ENCODE results near the gene TSFM.

TSFM gene

GRCh38 chr12:57751788-57752667 is 30.6 kb upstream of the TSFM start, which contains the start of gene CDK4:
CDK4 (minus strand) TSS chr12:57752310; CDS start chr12:57751717, 593 bp downstream.
- Histone ChIP-seq H3K27me3 (peaks cover 20 to 43% (median 42%) of the 10 kb centered on the region in 11 experiments), H3K27ac (peak within 1 kb of the TSS; percentile 86 to 98 (median 94)), H4K20me1 (peaks cover 0 to 57% (median 12%) of the 10 kb centered on the region in 11 experiments; a peak in 13 of 22 replicates), H3K9me3 (replicated peaks in 1 of 11) (no peaks in the 10 kb centered on the region), H3K4me3 (peak within 1 kb of the TSS; percentile 75 to 96 (median 82)), H3K4me1 (peaks cover 43 to 63% (median 51%) of the 10 kb centered on the region in 10 experiments), H3K9ac (peak within 1 kb of the TSS; percentile 88 to 98 (median 94)), H3K36me3 (peaks cover 40 to 44% (median 42%) of the 10 kb centered on the region in 11 experiments), H3K4me2 (peak within 1 kb of the TSS; percentile 87 to 99 (median 97))
- no peak for TF ChIP-seq Cebpa-rat (IDR thresholded peaks at IDR 0.05)

GRCh38 chr12:57752668-57753000 is 30.0 kb upstream of the TSFM start:
- H3K4me1 ChIP-seq = peaks cover 43 to 65% (median 51%) of the 10 kb centered on the region in 10 experiments
- peaks cover 26 to 50% (median 48%) of the 10 kb centered on the region in 11 experiments for H3K27me3 ChIP-seq
- H3K36me3 ChIP-seq = peaks cover 35 to 38% (median 36%) of the 10 kb centered on the region in 11 experiments
- H3K27ac ChIP-seq = peak overlapping the region in 7 of 11 experiments; percentile 22 to 96 (median 43); a peak in 9 of 22 replicates
- peak overlapping the region in 7 of 11 experiments; percentile 5 to 55 (median 43); a peak in 8 of 22 replicates for H3K9ac ChIP-seq
- H3K9me3 ChIP-seq (replicated peaks in 1 of 11) = no peaks in the 10 kb centered on the region
- H4K20me1 ChIP-seq = peaks cover 0 to 51% (median 12%) of the 10 kb centered on the region in 11 experiments; a peak in 13 of 22 replicates
- no peak for TF ChIP-seq Cebpa-rat (IDR thresholded peaks at IDR 0.05)
- peak overlapping the region; percentile 68 to 99 (median 76) for H3K4me2 ChIP-seq
- H3K4me3 ChIP-seq = peak overlapping the region; percentile 35 to 88 (median 68); a peak in 17 of 20 replicates

GRCh38 chr12:57753756-57754337 is 28.7 kb upstream of the TSFM start:
- Histone ChIP-seq H3K27ac (no peak overlapping the region), H3K9ac (no peak overlapping the region), H3K4me1 (peaks cover 43 to 65% (median 51%) of the 10 kb centered on the region in 10 experiments), H3K9me3 (replicated peaks in 1 of 11) (no peaks in the 10 kb centered on the region), H4K20me1 (peaks cover 0 to 43% (median 12%) of the 10 kb centered on the region in 11 experiments; a peak in 15 of 22 replicates), H3K27me3 (peaks cover 38 to 62% (median 60%) of the 10 kb centered on the region in 11 experiments), H3K36me3 (peaks cover 23 to 36% (median 24%) of the 10 kb centered on the region in 11 experiments), H3K4me3 (peak overlapping the region in 3 of 10 experiments; percentile 61 to 78 (median 69); a peak in 6 of 20 replicates), H3K4me2 (peak overlapping the region; percentile 66 to 99 (median 83); a peak in 20 of 22 replicates)
- no peak for TF ChIP-seq Cebpa-rat (IDR thresholded peaks at IDR 0.05)

- Histone ChIP-seq H3K4me2 (peak within 1 kb of the TSS; percentile 93 to 100 (median 99)), H3K4me3 (peak within 1 kb of the TSS; percentile 60 to 84 (median 69)), H3K9ac (peak within 1 kb of the TSS; percentile 50 to 87 (median 73)), H3K9me3 (replicated peaks in 1 of 11) (no peaks in the 10 kb centered on the region), H3K27ac (peak within 1 kb of the TSS in 5 of 11 experiments; percentile 7 to 67 (median 52); a peak in 9 of 22 replicates), H3K36me3 (peaks cover 16 to 33% (median 16%) of the 10 kb centered on the region in 11 experiments), H3K4me1 (peaks cover 43 to 59% (median 51%) of the 10 kb centered on the region in 10 experiments), H4K20me1 (peaks cover under 1 to 42% (median 13%) of the 10 kb centered on the region in 11 experiments; a peak in 15 of 22 replicates), H3K27me3 (peaks cover 39 to 66% (median 66%) of the 10 kb centered on the region in 11 experiments)
- TF ChIP-seq Cebpa-rat (IDR thresholded peaks at IDR 0.05) = no peak
Measured at GRCh38 chr12:57754411-57755193, 28.0 kb upstream of the TSFM start, which contains the start of gene MARCHF9. MARCHF9 (plus strand) TSS chr12:57755103; CDS start chr12:57755529, 426 bp downstream.

GRCh38 chr12:57755194-57755453 is 27.5 kb upstream of the TSFM start:
- Histone ChIP-seq H4K20me1 (peaks cover 3 to 40% (median 18%) of the 10 kb centered on the region in 11 experiments; a peak in 15 of 22 replicates), H3K27ac (no peak overlapping the region; a peak in 1 of 22 replicates), H3K9me3 (replicated peaks in 1 of 11) (no peaks in the 10 kb centered on the region), H3K4me2 (peak overlapping the region in 10 of 11 experiments; percentile 66 to 100 (median 98); a peak in 14 of 22 replicates), H3K4me1 (peaks cover 43 to 54% (median 50%) of the 10 kb centered on the region in 10 experiments), H3K4me3 (peak overlapping the region; percentile 60 to 84 (median 69)), H3K27me3 (peaks cover 39 to 66% (median 66%) of the 10 kb centered on the region in 11 experiments), H3K9ac (peak overlapping the region in 8 of 11 experiments; percentile 45 to 82 (median 54); a peak in 7 of 22 replicates), H3K36me3 (peaks cover 10 to 27% (median 11%) of the 10 kb centered on the region in 11 experiments)
- no peak for TF ChIP-seq Cebpa-rat (IDR thresholded peaks at IDR 0.05)

- Histone ChIP-seq H3K36me3 (peaks cover 5 to 22% (median 5%) of the 10 kb centered on the region in 11 experiments), H3K27me3 (peaks cover 39 to 71% (median 66%) of the 10 kb centered on the region in 11 experiments), H4K20me1 (peaks cover 3 to 40% (median 20%) of the 10 kb centered on the region in 11 experiments; a peak in 15 of 22 replicates), H3K9me3 (replicated peaks in 1 of 11) (no peaks in the 10 kb centered on the region), H3K4me1 (peaks cover 38 to 48% (median 44%) of the 10 kb centered on the region in 10 experiments), H3K27ac (peak overlapping the region in 5 of 11 experiments; percentile 7 to 67 (median 52); a peak in 9 of 22 replicates), H3K4me3 (peak overlapping the region; percentile 60 to 84 (median 69)), H3K9ac (peak overlapping the region; percentile 50 to 87 (median 73)), H3K4me2 (peak overlapping the region; percentile 93 to 100 (median 99))
- no peak for TF ChIP-seq Cebpa-rat (IDR thresholded peaks at IDR 0.05)
Measured at GRCh38 chr12:57755454-57756372, 26.9 kb upstream of the TSFM start.

All from BLaER1 treated with 17β-estradiol and CSF1 and Interleukin-3, amounts not matched to agents 10 nM and 100 nM (cell line).